ENCODE measurements around the gene ELMO1. TPM values are rescaled to one million over a fixed set of nuclear protein-coding genes. Genes with fewer than 3 reads are reported as not detected.

ELMO1 gene
- total RNA-seq, 2 donors from 2014 or later: 15.6 to 24.6 TPM

DNA sequence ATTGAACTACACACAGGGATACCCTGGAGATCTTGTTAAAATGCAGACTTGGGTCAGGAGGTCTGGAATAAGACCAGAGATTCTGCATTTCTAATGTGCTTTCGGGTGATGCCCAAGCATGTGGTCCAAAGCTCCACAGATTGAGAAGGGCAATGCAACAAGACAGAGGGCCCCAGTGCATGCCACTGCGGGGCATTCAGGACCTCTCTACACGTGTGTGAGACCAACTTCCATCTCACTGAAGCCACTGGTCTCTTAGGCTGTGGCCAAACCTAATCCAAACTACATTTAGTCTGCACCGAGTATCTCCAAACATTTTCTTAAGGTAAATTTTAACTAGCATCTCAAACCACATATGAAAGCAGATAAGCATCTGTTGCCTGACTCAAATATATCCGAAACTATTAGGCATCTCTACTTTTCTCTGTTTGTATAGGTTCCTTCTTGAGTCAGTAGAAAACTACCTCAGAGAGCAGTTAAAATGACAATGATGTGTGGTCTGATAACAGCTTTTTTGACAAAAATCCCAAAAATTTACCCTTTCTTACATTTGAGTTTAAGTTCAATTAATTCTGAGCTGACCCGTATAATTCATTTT is 107.5 kb downstream of the ELMO1 start:
- ATAC-seq (no peak), DNase-seq (no peak)
- intact Hi-C loops (cut with DNase I): no loop called here

DNA sequence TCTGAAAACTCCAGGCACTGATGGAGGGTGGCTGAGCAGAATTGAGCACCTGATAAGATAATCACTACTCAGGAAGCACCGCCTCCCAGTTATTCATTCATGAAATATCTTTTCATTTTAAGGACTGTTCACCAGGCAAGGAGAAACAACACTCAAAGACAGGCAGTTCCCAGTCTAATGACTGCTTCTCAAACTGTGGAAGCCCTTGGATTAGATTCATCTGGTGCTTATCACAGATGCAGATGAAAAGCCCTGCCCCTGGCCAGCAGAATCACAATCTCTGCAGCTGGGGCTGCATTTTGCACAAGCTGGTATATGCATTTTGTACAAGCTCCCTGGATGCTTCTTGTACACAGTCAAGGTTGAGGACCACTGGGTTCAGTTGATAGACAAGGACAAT is 109.7 kb downstream of the ELMO1 start:
- intact Hi-C loops (cut with DNase I): no loop called here
- DNase-seq (no peak), ATAC-seq (no peak)

DNA sequence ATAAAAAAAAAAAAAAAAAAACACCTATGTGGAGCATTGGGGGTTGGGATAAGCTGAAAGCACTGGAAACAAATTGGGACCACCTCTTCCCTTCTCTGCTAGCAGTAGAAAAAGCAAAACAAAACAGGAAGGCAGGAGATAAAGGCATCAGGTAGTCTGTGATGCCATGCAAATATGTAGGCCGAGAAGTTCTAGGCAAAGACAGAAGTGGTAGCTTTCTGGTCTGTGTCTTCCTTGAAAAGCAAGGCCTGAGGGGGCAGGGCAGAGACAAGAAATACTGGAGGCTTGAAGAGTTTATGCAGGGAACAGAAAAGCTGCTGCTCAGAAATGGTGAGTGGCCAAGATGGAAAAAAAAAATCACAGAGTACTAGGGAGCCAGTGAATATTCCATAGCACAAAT is 111.1 kb downstream of the ELMO1 start:
- ATAC-seq (no peak), DNase-seq (no peak)
- intact Hi-C loops (cut with DNase I): no loop called here

DNA sequence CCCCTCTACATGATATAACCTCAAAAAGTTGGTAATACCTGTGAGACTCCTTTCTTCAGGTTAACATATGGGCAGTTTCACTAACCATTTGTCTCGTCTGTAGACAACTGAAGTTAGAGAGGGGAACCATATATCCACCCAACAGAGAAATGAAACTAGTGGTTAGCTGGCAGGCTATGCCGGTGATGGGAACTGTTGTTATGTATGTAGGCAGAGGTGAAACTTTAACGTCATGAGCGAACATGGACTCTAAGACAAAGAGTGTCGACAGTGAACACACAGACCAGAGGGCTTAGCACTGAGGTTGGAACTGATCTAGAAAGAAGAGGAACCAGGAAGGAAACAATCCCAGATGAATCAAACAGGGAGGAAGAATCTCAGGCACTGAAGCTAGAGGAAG is 112.4 kb downstream of the ELMO1 start:
- intact Hi-C loops (cut with DNase I): no loop called here
- ATAC-seq (peak; percentile 53 to 61), DNase-seq (no peak)

DNA sequence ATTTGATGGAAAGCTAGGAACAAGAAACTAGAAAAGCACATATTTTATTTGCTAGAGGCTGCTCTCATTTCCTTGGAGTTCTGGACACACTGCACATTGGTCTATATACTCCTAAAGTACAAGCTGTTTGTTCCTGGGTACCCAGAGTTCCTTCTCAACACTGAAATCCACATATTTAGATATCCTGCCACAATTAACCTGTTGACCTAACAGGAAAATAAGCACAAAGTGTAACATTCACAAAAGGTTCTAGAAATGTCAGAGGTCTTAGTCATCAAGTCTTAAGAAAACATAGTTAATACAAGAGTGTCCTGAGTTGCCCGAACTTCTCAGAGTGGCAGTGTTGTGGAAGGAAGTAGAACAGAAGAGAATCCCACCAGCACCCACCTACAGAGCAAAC is 115.6 kb downstream of the ELMO1 start:
- ATAC-seq (no peak), DNase-seq (no peak)
- intact Hi-C loops (cut with DNase I): no loop called here

DNA sequence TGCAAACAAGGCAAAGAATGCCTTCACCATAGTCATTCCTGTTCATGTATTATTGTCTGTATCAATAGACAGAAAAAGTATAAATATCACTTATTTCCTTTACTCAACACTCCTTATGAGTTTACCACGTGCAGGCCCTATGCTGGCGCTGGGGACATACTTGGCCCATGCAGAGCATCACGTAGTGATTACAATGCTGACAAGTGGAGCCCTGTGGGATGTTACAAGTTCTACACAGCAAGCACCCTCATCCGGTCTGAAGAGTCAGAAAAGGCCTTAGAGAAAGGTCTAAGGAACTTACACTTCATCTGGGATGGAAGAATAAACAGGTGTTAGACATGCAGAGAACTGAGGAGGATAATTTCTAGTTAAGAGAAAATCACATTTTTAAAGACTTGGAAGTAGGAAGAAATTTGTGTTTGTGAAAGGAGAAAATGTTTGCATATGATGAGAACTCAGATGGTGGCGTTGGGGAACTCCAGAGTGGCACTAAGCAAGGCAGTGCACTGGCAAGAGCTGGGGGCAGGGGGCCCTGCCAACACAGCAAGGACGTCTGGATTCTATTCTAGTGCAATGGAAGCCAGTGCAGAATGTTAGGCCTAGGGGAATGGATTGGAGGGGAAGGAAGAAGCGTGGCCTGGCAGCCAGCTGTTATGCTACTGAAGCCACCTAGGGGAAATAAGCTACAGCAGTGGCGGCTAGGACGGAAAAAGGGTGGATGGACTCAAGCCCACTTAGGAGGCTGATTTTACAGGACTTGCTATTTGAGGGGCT is 116.2 kb downstream of the ELMO1 start:
- DNase-seq (no peak), ATAC-seq (no peak)
- intact Hi-C loops (cut with DNase I): no loop called here

DNA sequence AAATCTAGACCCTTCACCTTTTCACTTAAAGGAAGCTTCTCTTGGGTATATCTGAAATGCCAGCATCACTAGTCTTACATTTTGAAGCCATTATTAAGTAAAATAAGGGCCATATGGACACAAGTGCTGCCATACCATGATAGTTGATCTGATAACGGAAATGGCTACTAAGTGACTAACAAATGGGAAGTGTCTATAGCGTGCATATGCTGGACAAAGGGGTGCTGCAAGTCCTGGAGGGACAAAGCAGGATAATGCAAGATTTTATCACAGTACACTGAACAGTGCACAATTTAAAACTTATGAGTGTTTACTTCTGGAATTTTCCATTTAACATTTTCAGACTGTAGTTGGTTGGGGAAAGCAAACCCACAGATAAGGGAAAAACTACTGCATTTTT is 117.9 kb downstream of the ELMO1 start:
- DNase-seq (no peak), ATAC-seq (no peak)
- intact Hi-C loops (cut with DNase I): no loop called here

DNA sequence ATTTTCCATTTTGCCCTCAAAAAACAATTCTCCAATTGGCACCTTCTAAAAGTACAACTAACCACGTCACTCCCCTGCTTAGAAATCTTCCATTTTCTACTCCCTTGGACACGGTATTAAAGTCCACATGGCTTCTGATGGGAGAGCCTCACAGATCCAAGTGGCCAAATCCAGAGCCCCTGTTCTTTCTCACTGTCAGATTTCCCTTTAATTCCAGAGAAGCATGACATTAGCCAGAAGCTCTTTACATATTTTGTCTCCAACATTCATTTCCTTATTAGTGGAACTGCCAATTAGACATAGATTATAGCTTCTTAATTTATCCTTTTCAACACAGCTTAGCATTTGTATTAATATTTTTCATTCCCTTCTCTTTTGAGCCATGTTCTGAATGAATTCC is 118.7 kb downstream of the ELMO1 start:
- intact Hi-C loops (cut with DNase I): no loop called here
- ATAC-seq (no peak), DNase-seq (no peak)

DNA sequence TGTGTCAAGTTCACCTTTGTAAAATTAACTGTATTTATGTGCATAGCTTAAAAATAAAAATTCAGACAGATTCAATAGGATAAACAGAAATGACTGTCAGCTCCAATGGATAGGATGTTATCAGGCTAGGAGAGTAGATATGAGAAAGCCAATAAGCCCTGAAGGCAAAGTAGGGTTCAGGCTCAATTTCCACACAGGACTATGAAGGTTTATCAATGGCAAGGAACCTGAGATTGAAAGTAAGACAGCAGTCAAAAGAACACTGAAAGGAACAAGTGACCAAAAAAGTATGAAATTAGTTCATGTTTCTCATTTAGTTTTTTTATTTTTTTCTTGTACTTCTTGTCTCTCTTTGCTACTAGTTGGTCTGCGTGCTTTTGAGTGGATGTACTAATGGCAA is 121.4 kb downstream of the ELMO1 start:
- intact Hi-C loops (cut with DNase I): no loop called here
- no peak for ATAC-seq
- no peak for DNase-seq

DNA sequence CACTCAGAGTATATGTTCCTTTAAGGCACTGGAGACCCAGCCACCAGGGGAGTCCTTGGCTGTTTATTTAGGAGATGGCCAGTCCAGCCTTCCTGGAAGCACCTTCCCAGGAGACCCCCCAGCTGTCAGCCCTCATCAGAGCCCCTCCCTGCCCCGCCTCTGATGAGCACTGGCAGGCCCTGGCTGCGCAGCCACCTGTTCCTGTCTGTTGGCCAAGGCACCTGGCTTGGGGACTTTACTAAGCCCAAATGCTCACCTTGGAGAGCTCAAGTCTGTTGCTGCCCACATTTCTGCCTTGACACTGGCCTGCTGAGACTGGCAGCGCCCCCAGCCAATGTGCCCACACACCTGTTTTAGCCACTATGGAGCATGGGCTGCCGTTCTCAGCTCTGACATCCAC is 124.7 kb downstream of the ELMO1 start:
- ATAC-seq (no peak), DNase-seq (no peak)
- intact Hi-C loops (cut with DNase I): no loop called here

DNA sequence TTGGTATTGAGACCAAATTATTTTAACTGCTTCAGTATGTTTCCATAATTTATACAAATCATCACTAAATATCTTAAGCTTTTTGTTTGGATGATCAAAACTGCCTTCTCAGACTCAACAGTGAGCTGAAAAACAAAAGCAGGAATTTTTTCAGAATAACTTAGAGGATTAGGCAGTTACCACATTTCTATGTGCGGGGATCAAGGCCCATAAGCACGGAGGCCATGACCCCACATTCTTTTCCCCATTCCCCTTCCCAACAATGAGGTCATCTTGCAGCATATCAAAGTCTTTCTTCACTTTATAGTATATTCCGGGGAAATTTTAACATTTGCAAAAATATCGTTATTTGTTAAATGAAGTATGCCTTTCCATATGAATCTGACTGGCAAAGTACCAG is 125.8 kb downstream of the ELMO1 start:
- DNase-seq (no peak), ATAC-seq (no peak)
- intact Hi-C loops (cut with DNase I): no loop called here

DNA sequence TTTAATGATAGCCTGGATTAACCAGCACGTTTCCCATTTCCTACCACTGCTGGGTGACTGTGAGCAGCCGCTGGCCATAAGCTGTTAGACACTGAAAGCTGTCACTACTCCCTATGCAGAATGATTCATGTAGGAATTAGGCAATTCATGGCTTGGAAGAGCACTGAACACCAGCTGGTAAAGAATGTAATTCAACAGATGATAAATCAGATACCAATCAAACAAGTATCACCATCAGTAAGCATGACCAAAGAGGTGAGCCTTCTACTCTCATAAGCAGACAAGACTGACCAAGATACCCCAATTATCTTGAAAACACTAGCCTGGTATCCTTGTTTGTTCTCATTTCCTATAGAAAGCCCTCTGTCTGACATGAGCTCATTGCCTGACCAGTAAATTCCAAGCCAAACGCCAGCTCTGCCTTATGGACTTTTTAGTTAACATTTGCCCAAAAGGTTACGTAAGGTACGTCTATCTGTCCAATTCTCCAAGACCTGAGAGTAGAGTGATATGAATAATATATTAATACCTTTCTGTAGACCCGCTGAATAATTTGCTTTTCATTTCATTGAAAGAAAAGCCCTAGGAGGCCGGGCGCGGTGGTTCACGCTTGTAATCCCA is 127.7 kb downstream of the ELMO1 start:
- ATAC-seq: no peak
- intact Hi-C loops (cut with DNase I): no loop called here
- no peak for DNase-seq

DNA sequence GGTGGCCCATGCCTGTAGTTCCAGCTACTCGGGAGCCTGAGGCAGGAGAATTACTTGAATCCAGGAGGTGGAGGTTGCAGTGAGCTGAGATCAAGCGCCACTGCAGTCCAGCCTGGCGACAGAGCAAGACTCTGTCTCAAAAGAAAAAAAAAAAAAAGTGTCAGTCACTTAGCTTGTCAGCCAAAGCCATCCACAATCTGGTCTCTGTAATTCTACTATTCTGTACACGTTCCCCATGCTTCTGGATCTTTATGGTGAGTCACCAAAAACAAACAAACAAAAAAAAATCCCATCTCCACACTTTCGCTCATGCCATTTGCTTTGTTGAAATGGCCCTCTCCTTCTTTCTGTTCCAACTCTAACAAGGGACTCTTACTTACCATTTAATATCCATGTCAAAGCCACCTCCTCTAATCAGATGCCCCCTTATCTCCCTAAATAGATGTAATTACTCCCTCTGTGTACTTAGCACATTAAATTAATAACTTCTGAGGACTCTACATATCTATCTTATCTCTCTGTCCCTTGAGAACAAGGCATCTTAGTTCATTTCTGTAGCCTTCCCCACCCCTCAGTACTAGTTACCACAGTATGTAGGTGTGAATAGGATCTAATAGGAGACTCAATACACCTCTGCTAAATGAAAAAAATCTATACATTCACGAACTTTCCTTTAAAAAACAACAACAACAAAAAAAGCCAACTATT is 128.4 kb downstream of the ELMO1 start:
- DNase-seq (no peak), ATAC-seq (no peak)
- intact Hi-C loops (cut with DNase I): no loop called here

DNA sequence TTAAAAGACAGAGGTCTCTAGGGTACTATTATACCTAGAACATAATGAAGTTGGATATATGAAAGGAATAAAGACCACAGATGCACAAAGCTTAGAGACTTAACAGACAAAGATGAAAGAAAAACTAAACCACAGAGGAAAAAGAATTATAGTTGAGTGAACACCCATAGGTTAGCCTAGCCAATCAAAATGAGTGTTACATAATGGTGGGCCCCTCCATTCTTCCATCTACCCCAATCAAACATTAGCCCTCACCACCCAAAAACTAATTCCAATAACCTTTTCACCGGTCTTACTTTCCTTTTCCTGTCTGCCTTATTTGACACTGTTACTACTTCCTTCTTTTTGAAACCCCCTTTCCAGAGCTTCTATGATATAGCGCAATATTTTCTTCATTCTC is 130.1 kb downstream of the ELMO1 start:
- ATAC-seq: no peak
- no peak for DNase-seq
- intact Hi-C loops (cut with DNase I): no loop called here

DNA sequence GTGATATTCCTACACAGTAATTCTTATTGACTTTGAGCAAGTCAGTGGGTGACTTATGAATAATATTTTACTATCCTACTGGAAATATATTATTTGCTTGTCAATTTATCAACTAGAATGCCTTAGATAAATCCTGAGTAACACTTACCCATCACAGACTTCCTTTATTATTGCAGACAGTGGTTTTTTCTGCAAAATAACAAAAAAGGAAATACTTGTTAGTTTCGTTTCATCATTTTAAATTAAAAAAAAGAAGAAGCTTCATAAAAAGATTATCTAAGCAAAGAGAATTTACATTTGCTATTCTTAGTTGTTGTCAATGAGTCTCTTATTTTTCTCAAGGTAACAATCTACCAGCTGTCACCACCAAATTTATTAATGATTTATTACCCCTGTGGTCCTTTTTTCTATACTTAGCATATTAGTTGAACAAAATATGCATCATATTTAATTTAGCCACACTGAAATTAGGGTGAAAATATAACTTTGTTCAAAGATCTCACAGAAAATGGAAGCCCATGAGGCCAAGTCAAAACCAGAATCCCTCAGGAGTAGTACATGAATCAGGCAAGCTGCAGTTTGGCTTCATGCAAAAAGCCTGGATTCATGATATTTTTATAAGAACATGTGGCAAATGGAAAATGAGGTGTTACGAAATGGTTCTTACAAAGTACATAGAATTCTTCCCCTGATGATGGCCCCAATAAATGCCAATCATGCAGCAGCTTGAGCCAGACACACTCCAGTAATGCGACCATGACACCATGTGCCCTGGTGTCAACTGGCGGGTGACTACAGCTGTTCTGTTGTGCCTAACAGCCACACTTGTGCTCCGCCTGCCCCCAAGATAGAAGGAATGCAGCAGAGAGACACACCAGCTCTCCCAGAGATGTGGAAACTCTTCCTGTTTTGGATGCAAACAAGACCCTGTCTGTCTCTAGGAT is 132.6 kb downstream of the ELMO1 start:
- DNase-seq (no peak), ATAC-seq (peak; percentile 30 to 56)
- intact Hi-C loops (cut with DNase I): no loop called here

DNA sequence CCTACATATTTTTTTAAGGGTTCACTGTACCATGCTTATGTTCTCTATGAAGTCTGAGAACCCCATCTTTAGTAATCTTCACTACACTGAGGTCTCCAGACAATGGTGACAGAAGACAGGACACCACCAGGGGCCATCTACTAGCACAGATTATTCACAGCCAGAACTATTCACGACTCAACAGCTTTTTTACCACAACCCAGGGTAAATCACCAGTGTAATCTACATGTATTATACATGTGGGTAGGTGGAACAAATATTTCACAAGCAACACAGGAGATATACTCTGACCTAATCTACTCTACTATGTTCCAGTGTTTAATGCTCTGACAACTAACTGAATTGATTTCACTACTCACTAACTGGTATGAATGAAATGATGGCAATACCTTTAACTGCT is 136.1 kb downstream of the ELMO1 start:
- DNase-seq: no peak
- intact Hi-C loops (cut with DNase I): no loop called here
- no peak for ATAC-seq

DNA sequence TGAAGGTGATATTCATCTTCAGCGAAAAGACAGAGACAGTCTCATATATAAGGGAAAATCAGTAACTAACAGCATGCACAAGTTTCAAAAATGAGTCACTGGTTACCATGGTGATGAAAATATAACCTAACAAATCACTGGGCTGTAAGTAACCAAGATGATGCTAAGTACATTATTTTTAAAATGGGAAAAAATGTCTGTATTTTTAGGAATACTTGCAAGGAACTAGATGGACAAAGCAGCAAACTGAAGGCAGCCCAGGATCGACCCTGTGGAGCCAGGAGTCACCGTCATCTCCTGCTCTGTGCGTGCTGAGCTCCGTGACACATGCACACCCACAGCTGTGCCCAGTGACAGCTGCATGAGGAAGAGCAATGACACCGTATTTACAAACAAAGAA is 137.3 kb downstream of the ELMO1 start:
- intact Hi-C loops (cut with DNase I): no loop called here
- ATAC-seq (peak in 1 of 2 donors; percentile 71), DNase-seq (no peak)

DNA sequence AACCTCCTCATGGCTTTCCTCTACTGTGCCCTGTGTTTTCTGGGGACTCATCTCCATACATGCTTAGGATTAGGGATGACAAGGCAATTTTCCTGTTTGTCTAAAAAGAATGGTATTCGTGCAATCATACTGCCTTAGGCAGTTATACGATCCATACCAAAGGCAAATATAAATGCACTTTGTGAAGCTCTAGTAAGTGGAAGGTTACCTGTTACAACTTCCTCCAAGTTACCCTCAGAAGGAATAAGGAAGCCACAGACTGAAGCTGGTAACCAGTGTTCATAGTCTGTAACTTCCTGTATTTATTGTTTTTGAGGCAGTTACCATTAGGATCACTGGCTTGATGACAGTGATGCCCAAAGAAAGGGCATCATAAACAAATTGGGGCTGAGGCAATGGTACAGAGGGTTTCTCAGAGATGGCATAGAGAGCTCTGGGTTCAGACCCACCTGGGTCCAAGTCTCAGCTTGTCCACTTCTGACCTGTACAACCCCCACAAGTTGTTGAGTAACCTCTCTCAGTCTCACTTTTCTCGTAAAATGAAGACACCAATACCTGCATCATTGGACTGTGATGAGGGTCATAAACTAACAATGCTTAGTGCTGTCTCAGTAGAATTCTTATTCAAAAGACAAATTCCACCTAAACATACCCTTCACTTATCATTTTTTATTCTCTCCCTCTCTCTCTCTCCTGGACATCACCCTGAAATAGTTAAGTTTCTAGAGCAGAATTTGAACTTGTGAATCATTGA is 138.2 kb downstream of the ELMO1 start:
- intact Hi-C loops (cut with DNase I): no loop called here
- DNase-seq: no peak
- peak; percentile 38 to 62 for ATAC-seq

DNA sequence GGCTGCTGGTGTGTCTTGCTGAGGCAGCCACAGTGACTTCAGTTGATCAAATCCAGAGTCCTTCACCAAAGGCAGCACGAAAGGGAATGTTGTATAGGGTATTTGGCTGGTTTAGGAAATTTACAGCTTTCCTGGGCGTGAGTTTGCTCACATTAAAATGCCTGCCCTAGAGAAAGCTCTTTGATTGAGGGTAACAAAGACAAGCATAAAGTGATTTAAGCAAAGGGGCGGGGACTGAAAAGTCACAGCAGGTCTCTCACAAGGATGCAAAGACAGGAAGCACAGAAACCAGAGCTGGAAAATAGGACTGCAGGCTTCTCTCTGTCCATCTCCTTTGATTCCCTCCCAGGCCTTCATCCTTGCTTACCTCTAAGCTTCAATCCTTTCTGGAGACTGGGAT is 139.2 kb downstream of the ELMO1 start:
- no peak for ATAC-seq
- intact Hi-C loops (cut with DNase I): no loop called here
- DNase-seq: no peak
